Measurements from ENCODE around the gene NTSR1.
A peak's percentile ranks its signal among the peaks of the same experiment; 100 is the strongest.

The NTSR1 gene

DNA sequence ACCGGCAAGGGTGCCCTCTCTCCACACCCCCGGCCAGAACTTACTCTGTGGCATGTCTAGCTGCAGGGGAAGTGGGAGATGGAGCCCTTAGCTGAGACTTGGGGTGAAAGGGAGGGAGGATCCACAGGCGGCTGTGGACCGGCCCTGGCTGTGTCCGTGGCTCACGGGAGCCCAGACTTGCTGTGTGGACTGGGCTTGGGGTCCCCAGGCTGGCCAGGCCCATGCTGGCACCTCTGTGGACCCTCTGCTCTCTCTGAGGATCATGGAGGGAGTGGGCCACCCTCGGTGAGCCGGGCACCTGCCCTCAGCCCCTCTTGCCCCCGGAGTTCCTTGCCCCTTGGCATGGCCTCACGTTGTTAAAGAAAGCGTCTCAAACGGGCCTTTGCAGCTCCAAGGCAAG is 8.9 kb upstream of the NTSR1 start:
- Histone ChIP-seq H3K9ac (ENCODE audit: low read length) (no peak overlapping the region), H3K27ac (ENCODE audit: low read depth, low read length) (no peak overlapping the region), H3K36me3 (ENCODE audit: control insufficient read depth, insufficient read depth, low read length) (no peaks in the 10 kb centered on the region), H3K4me3 (ENCODE audit: low read length) (no peak overlapping the region), H3K4me1 (ENCODE audit: control insufficient read depth, insufficient read depth, low read length) (peaks cover 16% of the 10 kb centered on the region), H3K27me3 (ENCODE audit: control insufficient read depth, insufficient read depth, low read length) (no peaks in the 10 kb centered on the region)

DNA sequence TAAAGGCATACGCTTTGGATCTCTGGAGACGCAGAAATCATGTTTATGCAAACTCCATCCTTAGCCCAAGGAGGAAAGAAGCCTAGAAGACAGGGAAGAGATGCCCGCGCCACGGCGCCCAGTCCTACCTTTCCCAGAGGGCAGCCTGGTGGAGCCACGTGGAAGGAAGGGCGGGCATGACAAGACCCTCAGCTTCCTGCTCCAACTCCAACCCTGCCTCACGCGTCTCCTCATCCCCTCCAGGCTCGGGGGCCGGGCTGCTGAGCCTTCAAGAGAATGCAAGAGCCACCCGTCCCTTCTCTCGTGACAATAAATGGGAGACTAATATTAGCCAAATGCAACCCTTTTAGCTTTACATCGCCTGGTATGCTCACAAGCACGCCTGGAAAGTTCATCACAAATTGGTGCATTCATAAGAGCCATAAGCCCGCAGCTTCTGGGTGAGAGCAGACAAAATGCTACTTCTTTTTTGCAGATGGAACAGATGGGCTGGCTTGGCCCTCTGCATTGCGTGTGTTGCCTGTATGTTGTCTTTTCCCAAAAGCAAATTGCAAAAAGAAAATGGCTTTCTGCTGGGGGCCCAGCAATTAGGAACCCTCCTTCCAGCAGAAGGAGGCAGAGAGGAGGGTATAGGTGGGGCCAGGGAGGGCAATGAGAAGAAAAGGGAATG is 8.2 kb upstream of the NTSR1 start:
- Histone ChIP-seq H3K4me1 (ENCODE audit: control insufficient read depth, insufficient read depth, low read length) (peaks cover 18% of the 10 kb centered on the region), H3K36me3 (ENCODE audit: control insufficient read depth, insufficient read depth, low read length) (no peaks in the 10 kb centered on the region), H3K27ac (ENCODE audit: low read depth, low read length) (no peak overlapping the region), H3K9ac (ENCODE audit: low read length) (no peak overlapping the region), H3K27me3 (ENCODE audit: control insufficient read depth, insufficient read depth, low read length) (no peaks in the 10 kb centered on the region), H3K4me3 (ENCODE audit: low read length) (no peak overlapping the region)

DNA sequence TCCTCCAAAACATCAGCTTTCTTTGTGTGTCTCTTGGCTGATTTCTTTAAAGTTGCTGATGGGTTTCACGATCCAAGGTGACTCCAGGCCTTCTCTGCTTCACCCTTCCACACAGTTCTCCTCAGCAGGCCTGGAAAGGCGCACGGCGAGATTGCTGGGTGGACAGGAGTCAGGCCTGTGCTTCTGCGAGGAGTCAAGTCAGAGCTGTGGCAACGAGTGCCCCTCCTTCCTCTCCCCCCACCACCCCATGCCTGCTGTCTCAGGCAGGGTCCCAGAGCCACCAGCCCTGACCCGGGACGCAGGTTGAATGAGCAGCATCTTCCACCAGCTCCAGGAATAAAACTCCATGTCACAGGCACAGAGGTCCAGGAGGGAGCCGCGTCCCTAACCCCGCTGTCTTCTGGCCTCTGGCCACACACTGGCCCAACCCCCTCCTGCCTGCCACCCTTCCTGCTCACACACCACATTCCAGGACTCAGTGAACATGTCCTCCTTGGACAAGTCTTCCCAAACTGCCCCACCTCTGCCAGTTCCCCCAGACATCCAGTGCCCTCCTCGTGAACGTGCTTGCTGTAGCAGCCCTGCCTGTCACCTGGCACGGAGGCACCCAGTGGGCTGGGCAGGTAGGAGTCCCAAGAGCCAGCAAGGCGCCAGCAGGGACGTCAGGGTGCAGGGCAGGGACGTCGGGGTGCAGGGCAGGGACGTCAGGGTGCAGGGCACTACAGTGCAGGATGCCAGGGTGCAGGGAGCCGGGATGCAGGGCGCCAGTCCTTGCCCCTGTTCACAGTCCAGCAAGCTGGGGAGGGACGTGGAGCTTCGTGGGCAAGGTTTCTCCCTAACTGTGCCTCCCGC is 7.2 kb upstream of the NTSR1 start:
- Histone ChIP-seq H3K9ac (ENCODE audit: low read length) (no peak overlapping the region), H3K27ac (ENCODE audit: low read depth, low read length) (no peak overlapping the region), H3K4me1 (ENCODE audit: control insufficient read depth, insufficient read depth, low read length) (peaks cover 18% of the 10 kb centered on the region), H3K36me3 (ENCODE audit: control insufficient read depth, insufficient read depth, low read length) (no peaks in the 10 kb centered on the region), H3K4me3 (ENCODE audit: low read length) (no peak overlapping the region), H3K27me3 (ENCODE audit: control insufficient read depth, insufficient read depth, low read length) (no peaks in the 10 kb centered on the region)

DNA sequence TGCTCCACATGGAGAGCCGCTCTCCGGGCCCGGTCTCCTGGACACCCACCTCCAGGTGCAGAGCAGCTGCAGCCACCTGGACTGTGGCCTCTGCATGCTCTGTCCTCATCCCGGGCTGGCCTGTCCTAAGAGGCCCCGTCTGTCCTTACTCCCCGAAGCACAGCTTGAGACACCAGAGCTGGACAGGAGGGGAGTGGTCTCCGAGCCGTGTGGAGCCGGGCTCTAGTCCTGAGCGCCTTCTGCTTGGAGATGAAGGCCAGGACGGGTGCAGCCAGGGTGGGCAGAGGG is 6.7 kb upstream of the NTSR1 start:
- H3K36me3 ChIP-seq (ENCODE audit: control insufficient read depth, insufficient read depth, low read length), result no peaks in the 10 kb centered on the region

DNA sequence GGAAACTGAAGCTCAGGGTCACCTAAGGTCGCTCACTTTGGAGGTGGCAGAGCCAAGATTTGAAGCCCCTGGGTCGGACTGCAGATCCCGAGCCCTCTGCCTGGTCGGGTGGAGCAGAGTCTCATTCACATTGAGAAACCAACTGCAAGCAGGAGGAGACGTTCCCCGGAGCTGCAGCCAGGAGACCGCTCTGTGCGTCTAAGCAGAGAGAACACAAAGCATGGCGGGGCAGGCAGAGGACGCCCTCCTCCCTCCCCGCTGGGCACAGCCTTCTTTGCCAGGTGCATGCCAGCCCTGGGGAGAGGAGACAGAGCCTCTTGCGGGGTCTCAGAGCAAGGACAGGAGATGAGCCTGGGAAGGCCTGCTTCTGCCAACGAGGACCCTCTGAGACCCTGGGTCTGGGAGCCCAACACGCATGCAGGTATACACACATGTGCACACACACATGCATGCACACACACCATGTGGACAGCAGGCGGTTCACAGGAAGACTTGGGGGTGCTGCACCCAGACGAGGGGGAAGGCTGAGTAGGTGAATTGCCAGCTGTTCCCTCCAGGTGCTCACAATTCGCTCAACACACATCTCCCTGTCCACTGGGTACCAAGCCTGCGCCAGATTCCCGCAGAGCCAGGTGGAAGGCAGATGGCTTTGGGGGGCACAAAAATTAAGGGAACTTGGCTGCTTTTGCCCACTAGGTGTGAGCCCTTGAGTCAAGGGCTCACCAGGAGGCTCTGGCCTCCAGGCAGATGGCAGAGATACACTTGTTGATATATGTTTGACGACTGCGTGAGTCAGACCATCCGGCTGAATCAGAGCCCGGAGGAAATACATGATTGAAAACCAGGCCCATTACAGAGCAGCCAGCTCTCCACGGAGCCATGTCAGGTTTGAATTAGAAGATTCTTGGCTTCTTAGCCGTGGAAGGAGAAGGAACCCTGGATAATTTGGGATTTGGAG is 5.5 kb upstream of the NTSR1 start:
- no peak overlapping the region for H3K9ac ChIP-seq (ENCODE audit: low read length)
- no peak overlapping the region for H3K4me3 ChIP-seq (ENCODE audit: low read length)

More for the DNA sequence above, 6.7 kb upstream of the NTSR1 start:
- Histone ChIP-seq H3K27me3 (ENCODE audit: control insufficient read depth, insufficient read depth, low read length) (no peaks in the 10 kb centered on the region), H3K4me1 (ENCODE audit: control insufficient read depth, insufficient read depth, low read length) (peaks cover 18% of the 10 kb centered on the region), H3K4me3 (ENCODE audit: low read length) (no peak overlapping the region), H3K9ac (ENCODE audit: low read length) (no peak overlapping the region), H3K27ac (ENCODE audit: low read depth, low read length) (no peak overlapping the region)

DNA sequence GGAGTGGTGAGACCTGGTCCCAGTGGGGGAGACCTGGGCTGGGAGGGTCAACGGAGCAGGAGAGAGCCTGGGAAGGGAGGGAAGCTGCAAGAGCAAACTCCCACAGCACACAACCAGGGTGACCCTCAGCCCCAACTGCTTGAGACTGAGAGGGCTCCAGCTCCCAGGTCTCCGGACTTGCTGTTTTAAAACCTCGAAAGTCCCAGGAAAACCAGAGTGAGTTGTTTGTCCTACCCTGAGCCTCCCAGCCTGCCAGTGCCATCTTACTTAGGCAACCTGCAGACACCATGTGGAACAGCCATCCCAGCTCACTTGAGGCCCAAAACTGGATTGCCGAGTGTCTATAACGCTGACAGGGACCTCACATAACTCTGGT is 4.8 kb upstream of the NTSR1 start:
- Histone ChIP-seq H3K4me3 (ENCODE audit: low read length) (no peak overlapping the region), H3K4me1 (ENCODE audit: control insufficient read depth, insufficient read depth, low read length) (peaks cover 18% of the 10 kb centered on the region), H3K27me3 (ENCODE audit: control insufficient read depth, insufficient read depth, low read length) (no peaks in the 10 kb centered on the region), H3K27ac (ENCODE audit: low read depth, low read length) (peak overlapping the region; percentile 75), H3K36me3 (ENCODE audit: control insufficient read depth, insufficient read depth, low read length) (no peaks in the 10 kb centered on the region), H3K9ac (ENCODE audit: low read length) (no peak overlapping the region)

More for the DNA sequence above, 5.5 kb upstream of the NTSR1 start:
- Histone ChIP-seq H3K27ac (ENCODE audit: low read depth, low read length) (peak overlapping the region; percentile 75), H3K27me3 (ENCODE audit: control insufficient read depth, insufficient read depth, low read length) (no peaks in the 10 kb centered on the region), H3K4me1 (ENCODE audit: control insufficient read depth, insufficient read depth, low read length) (peaks cover 18% of the 10 kb centered on the region), H3K36me3 (ENCODE audit: control insufficient read depth, insufficient read depth, low read length) (no peaks in the 10 kb centered on the region)

DNA sequence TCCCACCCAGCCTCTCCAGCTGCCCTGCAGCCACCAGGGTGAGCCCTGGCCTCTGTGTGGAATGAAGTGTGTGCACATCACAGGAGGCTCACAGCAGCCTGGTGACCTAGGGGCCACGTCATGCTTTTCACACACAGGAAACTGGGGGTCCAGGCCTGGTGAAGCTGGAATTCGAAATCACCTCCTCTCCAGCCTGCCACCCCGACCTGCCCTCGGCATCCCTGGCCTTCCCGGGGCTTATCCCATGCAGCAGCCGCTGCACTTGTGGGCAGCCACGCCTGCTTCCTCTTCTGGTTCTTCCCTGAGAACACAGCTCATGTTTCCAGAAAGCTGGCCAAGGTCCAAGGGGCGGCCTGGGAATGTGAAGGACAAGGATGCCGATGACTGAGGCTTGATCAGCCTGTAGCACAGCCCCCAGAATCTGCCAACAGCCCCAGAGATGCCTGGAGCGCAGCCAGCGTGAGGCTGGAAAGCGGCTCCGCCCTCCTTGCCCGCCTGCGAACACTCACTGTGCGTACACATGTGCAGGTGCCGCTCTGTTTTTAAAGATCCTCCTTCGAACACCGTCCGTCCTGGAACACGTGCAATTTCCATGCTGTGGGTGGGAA is 4.2 kb upstream of the NTSR1 start:
- Histone ChIP-seq H3K4me3 (ENCODE audit: low read length) (no peak overlapping the region), H3K9ac (ENCODE audit: low read length) (no peak overlapping the region), H3K27ac (ENCODE audit: low read depth, low read length) (peak overlapping the region; percentile 75), H3K27me3 (ENCODE audit: control insufficient read depth, insufficient read depth, low read length) (peaks cover 1% of the 10 kb centered on the region), H3K36me3 (ENCODE audit: control insufficient read depth, insufficient read depth, low read length) (no peaks in the 10 kb centered on the region), H3K4me1 (ENCODE audit: control insufficient read depth, insufficient read depth, low read length) (peaks cover 18% of the 10 kb centered on the region)

DNA sequence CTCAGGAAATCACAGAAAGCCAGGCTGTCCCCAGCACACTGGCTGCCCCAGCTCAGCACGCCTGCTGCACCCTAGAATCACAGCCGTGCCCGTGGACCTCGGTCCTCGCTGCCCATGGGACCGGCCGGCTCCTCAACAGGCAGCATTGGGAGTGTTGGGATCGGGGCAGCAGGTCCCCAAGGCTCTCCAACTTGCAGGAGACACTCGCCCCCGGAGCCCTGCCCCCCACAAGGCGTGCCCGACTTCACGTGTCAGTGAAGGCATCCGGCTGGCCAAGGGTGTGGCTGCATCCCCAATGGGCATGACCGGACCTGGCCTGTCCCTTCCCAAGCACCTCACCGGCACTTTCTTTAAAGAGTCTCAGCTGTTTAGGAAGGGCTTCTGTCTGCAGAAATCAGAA is 3.0 kb upstream of the NTSR1 start:
- Histone ChIP-seq H3K27me3 (ENCODE audit: control insufficient read depth, insufficient read depth, low read length) (peaks cover 6% of the 10 kb centered on the region), H3K4me1 (ENCODE audit: control insufficient read depth, insufficient read depth, low read length) (peaks cover 23% of the 10 kb centered on the region), H3K27ac (ENCODE audit: low read depth, low read length) (no peak overlapping the region), H3K36me3 (ENCODE audit: control insufficient read depth, insufficient read depth, low read length) (no peaks in the 10 kb centered on the region), H3K4me3 (ENCODE audit: low read length) (no peak overlapping the region), H3K9ac (ENCODE audit: low read length) (no peak overlapping the region)

DNA sequence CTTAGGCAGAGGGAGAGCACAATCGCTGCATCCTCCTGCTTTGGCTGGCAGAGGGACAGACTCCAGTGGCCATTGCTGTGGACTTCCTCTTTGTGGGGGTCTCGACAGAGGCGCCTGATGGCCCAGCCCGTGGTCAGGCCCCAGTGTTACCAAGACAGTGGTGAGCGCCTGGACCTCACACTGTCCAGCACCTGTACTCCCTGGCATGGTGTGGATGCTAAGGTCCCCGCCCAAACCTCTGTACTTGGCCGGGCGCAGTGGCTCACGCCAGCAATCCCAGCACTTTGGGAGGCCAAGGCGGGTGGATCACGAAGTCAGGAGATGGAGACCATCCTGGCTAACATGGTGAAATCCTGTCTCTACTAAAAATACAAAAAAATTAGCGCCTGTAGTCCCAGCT is 2.3 kb upstream of the NTSR1 start:
- Histone ChIP-seq H3K9ac (ENCODE audit: low read length) (no peak overlapping the region), H3K4me3 (ENCODE audit: low read length) (no peak overlapping the region), H3K4me1 (ENCODE audit: control insufficient read depth, insufficient read depth, low read length) (peaks cover 26% of the 10 kb centered on the region), H3K27ac (ENCODE audit: low read depth, low read length) (no peak overlapping the region), H3K27me3 (ENCODE audit: control insufficient read depth, insufficient read depth, low read length) (peaks cover 11% of the 10 kb centered on the region), H3K36me3 (ENCODE audit: control insufficient read depth, insufficient read depth, low read length) (no peaks in the 10 kb centered on the region)

DNA sequence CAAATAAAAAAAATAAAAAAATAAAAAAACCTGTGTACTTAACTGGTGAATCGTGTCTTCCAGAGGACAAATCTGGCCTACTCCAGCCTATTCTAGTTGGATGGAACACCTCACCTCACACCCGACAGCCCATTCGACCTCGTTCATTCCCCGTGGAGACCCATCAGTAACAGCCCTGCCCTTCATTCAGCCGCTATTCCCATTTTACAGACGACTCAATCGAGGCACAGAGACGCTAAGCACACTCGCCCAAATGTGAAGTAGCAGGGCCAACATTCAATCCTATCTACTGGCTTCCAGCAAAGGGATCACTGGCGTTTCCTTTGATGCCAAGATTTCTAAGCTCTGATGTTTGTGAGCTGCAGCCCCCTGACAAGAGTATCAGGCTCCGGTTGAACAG is 1.8 kb upstream of the NTSR1 start:
- no peak overlapping the region for H3K4me3 ChIP-seq (ENCODE audit: low read length)
- no peak overlapping the region for H3K27ac ChIP-seq (ENCODE audit: low read depth, low read length)
- H3K27me3 ChIP-seq (ENCODE audit: control insufficient read depth, insufficient read depth, low read length), result peaks cover 11% of the 10 kb centered on the region
- no peak overlapping the region for H3K9ac ChIP-seq (ENCODE audit: low read length)
- peaks cover 29% of the 10 kb centered on the region for H3K4me1 ChIP-seq (ENCODE audit: control insufficient read depth, insufficient read depth, low read length)
- no peaks in the 10 kb centered on the region for H3K36me3 ChIP-seq (ENCODE audit: control insufficient read depth, insufficient read depth, low read length)

DNA sequence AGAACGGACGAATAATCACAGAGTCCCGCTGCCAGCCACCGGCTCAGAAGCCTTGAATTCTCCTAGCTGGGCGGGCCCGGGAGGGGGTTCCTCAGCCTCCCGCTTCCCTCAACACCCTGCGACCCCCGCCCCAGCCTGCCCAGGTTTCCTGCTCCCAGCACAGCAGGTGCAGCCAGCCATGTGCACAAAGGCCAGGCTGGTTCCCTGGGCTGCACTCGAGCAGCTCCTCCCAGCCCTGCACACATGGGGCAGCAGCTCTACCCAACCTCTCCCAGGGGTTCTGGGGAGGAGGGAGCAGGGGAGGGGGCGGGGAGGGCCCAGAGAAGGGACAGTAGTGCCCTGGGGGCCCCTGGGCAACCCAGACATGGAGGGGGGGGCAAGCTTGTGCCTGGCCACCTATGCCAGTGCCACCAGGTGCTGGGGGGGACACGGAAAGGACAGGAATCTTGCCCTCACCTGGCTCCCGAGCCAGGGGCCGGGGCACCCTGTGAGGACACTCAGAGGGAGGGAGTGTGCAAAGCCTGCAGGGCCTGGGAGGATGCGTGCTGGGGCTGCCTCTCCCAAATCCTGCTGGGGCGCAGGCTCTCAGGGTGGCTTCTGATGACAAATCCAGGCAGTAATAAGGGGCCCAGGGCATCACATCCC is 1.2 kb upstream of the NTSR1 start:
- Histone ChIP-seq H3K27me3 (ENCODE audit: control insufficient read depth, insufficient read depth, low read length) (peaks cover 11% of the 10 kb centered on the region), H3K36me3 (ENCODE audit: control insufficient read depth, insufficient read depth, low read length) (no peaks in the 10 kb centered on the region), H3K9ac (ENCODE audit: low read length) (no peak overlapping the region), H3K27ac (ENCODE audit: low read depth, low read length) (no peak overlapping the region), H3K4me1 (ENCODE audit: control insufficient read depth, insufficient read depth, low read length) (peaks cover 34% of the 10 kb centered on the region), H3K4me3 (ENCODE audit: low read length) (no peak overlapping the region)
